NCI-H2081 treated with DMSO at 0.1 percent for 48 hours (cell line): ENCODE measurements around the gene PRRC1.
"Not testable (repeated sequence)": the region's sequence is repeated elsewhere in the genome, so short reads cannot be mapped to it uniquely, and the experiment has no call there.

Experiments
- DNase-seq: peaks from one replicate; lab custom pipeline; 2025; lab: John Stamatoyannopoulos, UW

Gene PRRC1

GRCh38 chr5:127517480-127518318 is at the start of gene PRRC1:
Gene PRRC1 (plus strand): TSS chr5:127517640. CDS start chr5:127523480, 5,840 bp downstream.
- no peak for DNase-seq

- DNase-seq: no peak
These were observed 46.2 kb upstream of the PRRC1 start for GRCh38 chr5:127471211-127471610.

GRCh38 chr5:127472700-127473099 is 44.7 kb upstream of the PRRC1 start:
- DNase-seq: no peak

- no peak for DNase-seq
These were observed 31.0 kb upstream of the PRRC1 start for GRCh38 chr5:127486471-127486870.

- peak; percentile 27 for DNase-seq
These were observed 24.3 kb upstream of the PRRC1 start for GRCh38 chr5:127492854-127493738.

GRCh38 chr5:127498548-127498947 is 18.9 kb upstream of the PRRC1 start:
- DNase-seq: no peak

GRCh38 chr5:127505905-127506304 is 11.5 kb upstream of the PRRC1 start:
- no peak for DNase-seq

GRCh38 chr5:127506616-127507015 is 10.8 kb upstream of the PRRC1 start:
- DNase-seq: no peak

GRCh38 chr5:127508644-127509373 is 8.6 kb upstream of the PRRC1 start:
- no peak for DNase-seq

GRCh38 chr5:127513408-127513970 is 4.0 kb upstream of the PRRC1 start:
- no peak for DNase-seq

GRCh38 chr5:127514816-127515215 is 2.6 kb upstream of the PRRC1 start:
- no peak for DNase-seq

- no peak for DNase-seq
These were observed 1.6 kb upstream of the PRRC1 start for GRCh38 chr5:127515693-127516440.

GRCh38 chr5:127517110-127517479 is 345 bp upstream of the PRRC1 start:
- DNase-seq: no peak

GRCh38 chr5:127518319-127518621 is 830 bp downstream of the PRRC1 start:
- DNase-seq: no peak

- DNase-seq: no peak
These were observed 2.1 kb downstream of the PRRC1 start for GRCh38 chr5:127519527-127519926.

GRCh38 chr5:127521138-127521770 is 3.8 kb downstream of the PRRC1 start:
- DNase-seq: no peak

- no peak for DNase-seq
These were observed 7.7 kb downstream of the PRRC1 start for GRCh38 chr5:127525181-127525580.

- DNase-seq: no peak
These were observed 12.7 kb downstream of the PRRC1 start for GRCh38 chr5:127529904-127530682.

GRCh38 chr5:127536687-127537086 is 19.2 kb downstream of the PRRC1 start:
- DNase-seq: no peak

GRCh38 chr5:127540553-127540952 is 23.1 kb downstream of the PRRC1 start:
- not testable (repeated sequence) for DNase-seq
